K562 (cell line): ENCODE data around the gene NR2F6. TPM values are rescaled to one million over a fixed set of nuclear protein-coding genes. Genes with fewer than 3 reads are reported as not detected.

Experiments
- ATF2 ChIP-seq: sonication (generic); formaldehyde crosslinking; IDR thresholded peaks from 2 replicates; pipeline ENCODE4 v1.8.1; 2022; ENCODE audit warnings: missing genetic modification reagents
- BACH1 ChIP-seq: fragments of 200-800 bp; sonication (Bioruptor generic); IDR thresholded peaks from 2 replicates; pipeline ENCODE4 v1.6.1; 2016; ENCODE audit warnings: missing genetic modification characterization, missing compliant biosample characterization
- BCL6 ChIP-seq: fragments of 250-450 bp; sonication (Bioruptor Pico); IDR thresholded peaks from 2 replicates; pipeline ENCODE4 v1.4.0; 2020
- CBX5 ChIP-seq: IDR thresholded peaks from 2 replicates; pipeline ENCODE4 v1.6.1; 2014; ENCODE audit warnings: low read depth, borderline replicate concordance
- CREBBP ChIP-seq: IDR thresholded peaks from one replicate; pipeline ENCODE4 v1.6.1; 2012; ENCODE audit warnings: low read depth, mild to moderate bottlenecking, control low read depth, inconsistent platforms, low read length
- ETV1 ChIP-seq: fragments of 450-650 bp; conservative IDR thresholded peaks from 2 replicates; pipeline ENCODE4 v1.6.1; 2016; ENCODE audit warnings: missing genetic modification characterization, control low read depth, low read depth, missing compliant biosample characterization
- FOXJ2 ChIP-seq: fragments of 200-800 bp; sonication (Bioruptor generic); IDR thresholded peaks from 2 replicates; pipeline ENCODE4 v1.6.1; 2016; ENCODE audit warnings: missing genetic modification characterization, missing compliant biosample characterization
- MTA3 ChIP-seq: fragments of 450-650 bp; formaldehyde crosslinking; IDR thresholded peaks from 2 replicates; pipeline ENCODE4 v1.6.1; 2017; ENCODE audit warnings: mild to moderate bottlenecking, borderline replicate concordance
- MTF1 ChIP-seq: fragments of 250-450 bp; sonication (Bioruptor Pico); IDR thresholded peaks from 2 replicates; pipeline ENCODE4 v1.9.0; 2021; ENCODE audit warnings: moderate library complexity, mild to moderate bottlenecking, inconsistent platforms, borderline replicate concordance
- NCOA6 ChIP-seq: fragments of 450-650 bp; IDR thresholded peaks from 2 replicates; pipeline ENCODE4 v1.6.1; 2017; ENCODE audit warnings: mild to moderate bottlenecking
- PRDM10 ChIP-seq: fragments of 450-650 bp; IDR thresholded peaks from 2 replicates; pipeline ENCODE4 v1.6.1; 2018; ENCODE audit not compliant: partially characterized antibody
- SAFB2 ChIP-seq: fragments of 200-400 bp; formaldehyde crosslinking; IDR thresholded peaks from 2 replicates; pipeline ENCODE4 v1.6.1; 2018; ENCODE audit warnings: borderline replicate concordance, low read length, low read depth, moderate library complexity; ENCODE audit not compliant: severe bottlenecking
- SMC3 ChIP-seq: conservative IDR thresholded peaks from 2 replicates; pipeline ENCODE4 v1.6.1; 2011; ENCODE audit warnings: low read depth, low read length, improper control_type of control experiment; ENCODE audit not compliant: insufficient read depth
- SNIP1 ChIP-seq: fragments of 450-650 bp; IDR thresholded peaks from 2 replicates; pipeline ENCODE4 v1.7.1; 2017; ENCODE audit warnings: low read depth, mild to moderate bottlenecking
- SP2 ChIP-seq: IDR thresholded peaks from 2 replicates; pipeline ENCODE4 v1.6.1; 2011; ENCODE audit warnings: mild to moderate bottlenecking, low read depth, low read length, moderate library complexity; ENCODE audit not compliant: poor library complexity, severe bottlenecking; ENCODE audit errors: extremely low read depth
- STAG1 ChIP-seq: sonication (generic); formaldehyde crosslinking; IDR thresholded peaks from 2 replicates; pipeline ENCODE4 v1.5.0; 2020; ENCODE audit warnings: missing genetic modification reagents, borderline replicate concordance
- ZNF280B ChIP-seq: fragments of 250-450 bp; sonication (Bioruptor Pico); IDR thresholded peaks from 2 replicates; pipeline ENCODE4 v1.5.1; 2021; ENCODE audit warnings: mild to moderate bottlenecking
- ZNF431 ChIP-seq: sonication (generic); formaldehyde crosslinking; IDR thresholded peaks from 2 replicates; pipeline ENCODE4 v1.8.0; 2022; ENCODE audit warnings: mild to moderate bottlenecking, missing genetic modification reagents
- ZNF511 ChIP-seq: sonication (generic); formaldehyde crosslinking; IDR thresholded peaks from 2 replicates; pipeline ENCODE4 v1.8.0; 2022; ENCODE audit warnings: mild to moderate bottlenecking, missing genetic modification reagents
- ZNF583 ChIP-seq: fragments of 250-450 bp; sonication (Bioruptor Pico); IDR thresholded peaks from 2 replicates; pipeline ENCODE4 v1.4.0; 2020
- ZNF79 ChIP-seq: fragments of 250-450 bp; sonication (Bioruptor Pico); IDR thresholded peaks from 2 replicates; pipeline ENCODE4 v1.4.0; 2020; ENCODE audit warnings: low read depth, mild to moderate bottlenecking, moderate library complexity
- polyA plus RNA-seq, 8 experiments: library from polyadenylated mRNA; depleted of rRNA in 4 of 8; stranded (reverse) in 5 of 8; unstranded in 3 of 8; fragments of >200 nt; fragmentation: Nextera tagmentation in 2 of 8; fragmentation: Illumina TruSeq in 1 of 8; extraction: Ambion mirVana in 2 of 8; extraction: Trizol in 1 of 8; gene quantifications; 2 replicates each; pipeline versions ENCODE4 v1.2.1 to v1.2.3, GENCODE V29; 2011 to 2014; ENCODE audit warnings: inconsistent platforms in 1 of 8, missing spikeins in 1 of 8
- total RNA-seq, 7 experiments: library from RNA; depleted of rRNA in 6 of 7; stranded (reverse); fragments of >200 nt in 6 of 7; fragmentation: Illumina TruSeq in 2 of 7; extraction: Trizol in 2 of 7; gene quantifications; 2 replicates each; pipeline versions ENCODE4 v1.2.1 to v1.2.3, GENCODE V29; 2011 to 2021; ENCODE audit warnings: low replicate concordance in 1 of 7

Gene NR2F6
- total and polyA plus RNA-seq, 9 of the 15 experiments (the other 6 are each of a cell fraction or from before 2014, with no cell fraction given): 0.76 to 97.5 (median 18.8) TPM

GRCh38 chr19:17215127-17215971 lies 30.4 kb downstream of the NR2F6 start, which contains the start of gene USE1 (continued):
- TF ChIP-seq PRDM10: peak; percentile 88
- 0 out of 2 replicates have a peak, but pooled peaks have one; percentile 11 for TF ChIP-seq ZNF431 (CRISPR knock-in tag)
- no peak for TF ChIP-seq SNIP1
- TF ChIP-seq SAFB2: no peak
- TF ChIP-seq ZNF79 (CRISPR knock-in tag): no peak
- TF ChIP-seq ETV1: peak; percentile 99
- no peak for TF ChIP-seq MTF1 (CRISPR knock-in tag)
- no peak for TF ChIP-seq ATF2 (CRISPR knock-in tag)
- no peak; the same call in 1 of the 2 replicates for TF ChIP-seq BACH1 (tag)
- peak; percentile 80 for TF ChIP-seq FOXJ2 (tag)
- TF ChIP-seq SP2: no peak
- no peak for TF ChIP-seq NCOA6
- no peak for TF ChIP-seq STAG1
- 0 out of 2 replicates have a peak, but pooled peaks have one; percentile 13 for TF ChIP-seq SMC3
- peak; percentile 83; the same call in 1 of the 2 replicates for TF ChIP-seq MTA3
- no peak for TF ChIP-seq BCL6
- TF ChIP-seq ZNF280B: no peak
- TF ChIP-seq CREBBP: no peak
- no peak; the same call in 1 of the 2 replicates for TF ChIP-seq ZNF583 (CRISPR knock-in tag)
- TF ChIP-seq CBX5: no peak
- peak; percentile 79; the same call in 1 of the 2 replicates for TF ChIP-seq ZNF511
